Left colon (tissue), 2 donors: ENCODE data around the gene ADGRA3. TPM values are rescaled to one million over a fixed set of nuclear protein-coding genes. Genes with fewer than 3 reads are reported as not detected.

Experiments
- total RNA-seq, 2 donors: library from RNA; stranded (reverse); fragmentation: NEBNext Ultra II Directional; extraction: Animal tissue kit (Norgen Biotek cat#: 25700); gene quantifications; one replicate each; pipeline ENCODE4 v1.2.1, GENCODE V29; 2021
- donor health status: DM: no; HTN: no; CAD: no.
- donor health status: DM: yes; HTN: yes; CAD: no.

The ADGRA3 gene
- total RNA-seq, 2 donors from 2014 or later = 60.6 to 68.9 TPM

Other genes starting within 250 kb of the ADGRA3 start
- 10 to 100 TPM in 1 of 2 donors, 1 to 10 TPM in 1; 4.7 to 14.9 TPM for gene GBA3, start 176.9 kb upstream of the ADGRA3 start, total RNA-seq